Stimulated activated CD8-positive, alpha-beta memory T cell treated with anti-CD3 and anti-CD28 coated beads, Interleukin-7, amount 100 ng/mL, for 4 hours (primary cell): ENCODE measurements around the gene CTSK.
"Not testable (repeated sequence)": the region's sequence is repeated elsewhere in the genome, so short reads cannot be mapped to it uniquely, and the experiment has no call there.

Experiments
- DNase-seq, 2 donors: peaks; one replicate each; pipeline ENCODE4 v3.0.0-alpha.2; 2020; ENCODE audit warnings: low read depth in 2 of 2

The CTSK gene

DNA sequence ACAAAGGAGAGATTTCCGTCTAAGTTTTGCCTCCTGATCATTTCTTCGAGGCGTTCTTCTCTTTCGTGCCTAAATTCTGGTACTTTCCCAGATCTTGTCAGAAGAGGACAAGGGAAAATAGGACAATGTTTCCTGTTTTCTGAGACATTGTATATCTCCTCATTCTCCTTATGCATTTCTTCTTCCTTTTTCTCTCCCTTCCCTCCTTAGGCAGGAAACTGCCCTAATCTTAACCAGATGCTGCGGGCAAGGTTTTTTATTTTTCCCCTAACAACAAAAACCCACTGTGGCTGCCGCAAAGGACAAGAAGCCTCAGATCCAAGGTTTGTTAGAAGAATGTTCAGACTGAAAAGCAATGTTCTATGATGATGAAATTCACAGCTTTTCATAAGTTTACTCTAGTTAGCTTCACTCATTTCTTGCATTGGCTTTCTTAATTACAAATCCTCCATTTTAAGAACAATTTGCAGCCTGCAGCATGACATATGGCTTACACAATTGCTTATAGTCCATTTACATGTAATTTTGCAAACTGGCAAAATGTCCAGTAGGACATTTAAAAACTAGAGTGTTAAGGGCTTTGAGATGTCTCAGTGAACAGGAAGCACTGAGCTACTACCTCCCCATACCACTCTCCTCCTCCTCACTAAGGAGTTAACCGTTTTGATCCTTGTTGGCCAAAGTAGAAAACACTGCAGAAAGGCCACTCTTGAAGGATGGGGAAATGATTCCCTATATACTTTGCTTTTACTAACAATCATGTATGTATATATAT lies 624 bp downstream of the CTSK start:
- no peak for DNase-seq

- no peak for DNase-seq
Measured at GRCh38 chr1:150805899-150806298, 2.2 kb downstream of the CTSK start.

DNA sequence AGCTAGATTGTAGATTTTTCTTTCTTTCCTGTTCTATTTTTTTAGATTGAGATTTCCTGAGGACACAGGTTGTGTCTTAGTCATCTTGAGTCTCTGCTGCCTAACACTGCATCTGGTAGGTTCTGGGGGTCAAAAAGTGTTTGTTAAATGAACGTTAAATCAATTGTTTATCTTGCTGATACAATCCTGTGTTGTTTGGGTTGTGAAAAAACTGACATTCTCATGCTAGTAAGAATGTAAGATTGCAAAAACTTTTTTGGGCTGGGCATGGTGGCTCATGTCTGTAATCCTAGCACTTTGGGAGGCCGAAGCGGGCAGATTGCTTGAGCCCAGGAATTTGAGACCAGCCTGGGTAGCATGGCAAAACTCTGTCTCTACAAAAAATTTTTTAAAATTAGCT lies 3.4 kb downstream of the CTSK start:
- no peak for DNase-seq

- DNase-seq = no peak
Measured at GRCh38 chr1:150799089-150799488, 9.0 kb downstream of the CTSK start.

DNA sequence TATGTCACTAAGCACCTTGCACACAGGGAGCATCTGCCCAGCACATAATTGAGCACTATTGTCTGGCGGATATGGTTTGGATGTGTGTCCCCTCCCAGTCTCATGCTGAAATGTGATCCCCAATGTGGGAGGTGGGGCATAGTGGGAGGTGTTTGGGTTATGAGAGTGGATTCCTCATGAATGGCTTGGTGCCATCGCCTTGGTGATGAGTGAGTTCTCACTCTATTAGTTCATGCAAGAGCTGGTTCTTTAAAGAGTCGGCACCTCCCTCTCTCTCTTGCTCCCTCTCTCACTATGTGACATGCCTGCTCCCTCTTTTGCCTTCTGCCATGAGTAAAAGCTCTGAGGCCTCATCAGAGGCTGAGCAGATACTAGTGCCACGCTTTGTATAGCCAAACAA lies 9.5 kb downstream of the CTSK start:
- DNase-seq = no peak

GRCh38 chr1:150796374-150796773 lies 11.7 kb downstream of the CTSK start:
- no peak for DNase-seq

- DNase-seq = not testable (repeated sequence)
Measured at GRCh38 chr1:150793778-150794177, 14.3 kb downstream of the CTSK start.

DNA sequence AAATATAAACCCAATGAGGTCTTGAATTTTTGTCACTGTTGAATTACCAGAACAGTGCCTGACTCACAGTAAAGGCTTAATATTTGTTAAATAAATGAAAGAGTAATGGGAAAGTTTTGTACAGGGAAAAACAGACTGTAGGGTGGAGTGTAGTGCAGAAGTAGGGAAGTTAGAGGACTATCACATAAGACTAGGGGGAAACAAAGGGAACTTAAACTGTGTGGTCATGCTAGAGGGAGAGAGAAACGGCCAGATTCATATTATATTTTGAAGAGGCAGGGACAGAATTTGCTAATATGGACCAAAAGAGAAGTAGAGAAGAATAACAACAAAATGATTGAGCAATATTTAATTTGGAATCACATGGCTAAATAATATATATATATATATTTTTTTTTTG lies 14.8 kb downstream of the CTSK start:
- DNase-seq = no peak

DNA sequence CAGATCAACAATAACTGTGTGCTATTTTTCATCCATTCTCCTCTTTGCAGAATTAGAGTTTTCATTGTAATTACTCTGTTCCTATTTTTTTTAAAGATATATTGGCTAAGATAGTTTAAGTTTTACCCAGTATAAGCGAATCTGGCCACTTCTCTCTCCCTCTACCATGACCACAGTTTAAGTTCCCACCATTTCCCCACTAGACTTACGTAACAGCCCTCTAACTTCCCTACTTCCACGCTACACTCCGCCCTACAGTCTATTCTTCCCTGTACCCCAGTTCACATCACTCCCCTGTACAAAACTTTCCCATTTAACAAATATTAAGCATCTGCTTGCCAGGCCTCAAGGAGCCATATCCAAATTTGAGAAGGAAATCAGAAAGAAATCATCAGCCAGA lies 16.5 kb downstream of the CTSK start:
- no peak for DNase-seq

DNA sequence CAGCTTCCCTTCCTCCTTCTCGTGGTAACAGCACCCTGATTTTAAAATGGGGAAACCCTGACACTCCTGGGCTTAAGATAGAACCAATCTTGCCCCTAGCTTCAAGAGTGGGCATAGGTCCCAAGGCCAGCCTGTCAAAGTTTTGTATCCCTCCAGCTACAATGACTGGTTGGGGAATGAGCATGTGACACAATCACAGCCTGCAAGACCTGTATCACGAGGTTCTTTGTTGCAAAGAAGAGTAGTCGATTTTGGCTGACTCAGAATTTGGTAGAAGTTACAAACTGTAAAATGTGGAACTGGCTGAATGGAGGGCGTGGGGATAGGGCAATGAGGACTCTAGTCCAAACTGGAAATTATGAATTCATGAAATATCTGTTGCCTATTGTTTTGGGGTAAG lies 18.7 kb downstream of the CTSK start:
- DNase-seq = no peak

DNA sequence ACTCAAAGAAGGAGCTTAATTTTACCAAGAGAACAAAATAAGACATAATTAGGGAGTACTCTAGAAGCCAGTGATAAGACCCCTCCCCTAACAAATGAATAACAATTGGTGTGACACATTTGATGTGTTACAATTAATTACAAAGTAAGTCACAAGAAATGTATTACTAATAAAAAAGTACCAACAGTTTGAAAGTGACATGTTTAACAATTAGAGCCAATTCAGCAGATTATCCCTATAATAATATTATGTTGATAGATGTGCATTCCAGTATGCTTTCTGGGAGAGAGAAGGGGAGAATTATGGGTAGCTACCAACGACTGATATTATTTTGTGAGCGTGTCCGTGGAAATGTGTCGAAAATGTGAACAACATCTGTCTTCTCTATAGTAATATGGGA lies 19.1 kb downstream of the CTSK start:
- no peak for DNase-seq

DNA sequence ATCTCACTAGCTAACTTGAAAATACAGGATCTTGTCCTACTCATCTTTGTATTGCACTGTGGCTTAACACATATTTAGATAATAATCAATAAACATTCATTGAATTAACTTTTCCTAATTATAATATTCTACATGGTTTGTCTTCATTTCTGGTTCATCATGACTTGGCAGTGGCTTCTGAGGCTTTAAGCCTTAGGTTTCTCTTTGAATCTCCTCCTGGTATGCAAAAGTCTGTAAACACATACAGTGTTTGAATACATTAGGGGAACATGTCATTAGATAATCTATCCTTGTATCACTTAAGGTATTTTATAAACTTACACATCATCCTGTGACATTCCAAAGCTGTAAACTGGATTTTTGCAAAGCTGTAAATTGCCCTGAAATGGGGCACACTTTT lies 20.6 kb downstream of the CTSK start:
- DNase-seq = no peak

- no peak for DNase-seq
Measured at GRCh38 chr1:150780510-150780909, 27.6 kb downstream of the CTSK start.

- DNase-seq = no peak
Measured at GRCh38 chr1:150778409-150778808, 29.7 kb downstream of the CTSK start.

DNA sequence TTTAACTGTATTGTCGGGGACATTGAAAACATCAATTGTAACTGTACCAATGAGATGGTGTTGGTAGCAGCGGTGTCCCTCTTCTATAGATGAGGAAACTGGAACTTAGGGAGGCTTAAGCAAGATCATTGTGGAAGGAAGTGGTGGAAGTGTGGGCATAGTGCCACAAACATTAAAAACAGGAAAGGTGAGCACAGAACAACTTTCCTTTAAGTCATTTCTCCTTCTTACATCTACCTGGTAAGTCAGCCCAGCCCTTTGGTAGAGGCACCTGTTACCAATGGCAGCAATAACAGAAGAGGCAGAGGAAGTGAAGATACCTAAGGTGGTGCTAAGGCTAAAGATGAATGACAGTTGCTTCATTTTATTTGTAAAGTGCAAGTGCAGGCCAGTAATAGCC lies 30.5 kb downstream of the CTSK start:
- DNase-seq = no peak

DNA sequence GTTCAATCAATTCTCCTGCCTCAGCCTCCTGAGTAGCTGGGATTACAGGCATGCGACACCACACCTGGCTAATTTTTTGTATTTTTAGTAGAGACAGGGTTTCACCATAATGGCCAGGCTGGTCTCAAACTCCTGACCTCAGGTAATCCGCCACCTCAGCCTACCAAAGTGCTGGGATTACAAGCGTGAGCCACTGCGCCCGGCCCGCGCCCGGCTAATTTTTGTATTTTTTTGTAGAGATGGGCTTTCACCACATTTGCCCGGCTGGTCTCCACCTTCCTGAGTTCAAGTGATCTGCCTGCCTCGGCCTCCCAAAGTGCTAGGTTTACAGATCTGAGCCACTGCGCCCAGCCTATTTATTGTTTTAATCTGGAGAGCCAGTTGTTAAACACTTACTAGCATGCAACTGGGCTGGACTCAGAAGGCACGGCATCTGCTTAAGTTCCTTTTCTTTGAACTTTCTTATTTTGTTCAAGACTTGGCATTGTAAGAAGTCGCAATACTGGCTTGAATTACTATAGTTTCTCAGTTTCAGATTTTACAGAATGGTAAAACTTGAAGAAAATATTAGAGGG lies 32.0 kb downstream of the CTSK start:
- not testable (repeated sequence) for DNase-seq

- DNase-seq = no peak
Measured at GRCh38 chr1:150775276-150775675, 32.8 kb downstream of the CTSK start.

GRCh38 chr1:150772326-150772725 lies 35.7 kb downstream of the CTSK start:
- DNase-seq = no peak

DNA sequence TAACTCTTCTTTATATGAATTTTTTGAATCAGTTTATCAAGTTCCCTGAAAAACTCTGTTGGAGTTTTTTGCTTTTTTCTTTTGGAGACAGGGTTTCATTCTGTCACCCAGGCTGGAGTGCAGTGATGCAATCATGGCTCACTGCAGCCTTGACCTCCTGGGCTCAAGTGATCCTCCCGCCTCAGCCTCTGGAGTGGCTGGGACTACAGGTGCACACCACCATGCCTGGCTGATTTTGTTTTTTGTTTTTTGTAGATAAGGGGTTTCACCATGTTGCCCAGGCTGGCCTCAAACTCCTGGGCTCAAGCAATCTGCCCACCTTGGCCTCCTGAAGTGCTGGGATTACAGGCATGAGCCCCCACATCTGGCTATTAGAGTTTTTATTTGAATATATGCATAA lies 40.4 kb downstream of the CTSK start:
- not testable (repeated sequence) for DNase-seq

DNA sequence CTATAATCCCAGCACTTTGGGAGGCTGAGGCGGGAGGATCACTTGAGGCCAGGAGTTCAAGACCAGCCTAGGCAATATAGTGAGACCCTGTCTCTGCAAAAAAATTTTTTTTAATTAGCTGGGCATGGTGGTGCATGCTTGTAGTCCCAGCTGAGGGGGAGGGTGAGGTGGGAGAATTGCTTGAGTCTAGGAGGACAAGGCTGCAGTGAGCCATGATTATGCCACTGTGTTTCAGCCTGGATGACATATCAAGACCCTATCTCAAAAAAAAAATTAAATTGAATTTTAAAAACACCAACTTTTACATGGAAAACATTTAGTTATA lies 42.1 kb downstream of the CTSK start:
- DNase-seq = not testable (repeated sequence)

DNA sequence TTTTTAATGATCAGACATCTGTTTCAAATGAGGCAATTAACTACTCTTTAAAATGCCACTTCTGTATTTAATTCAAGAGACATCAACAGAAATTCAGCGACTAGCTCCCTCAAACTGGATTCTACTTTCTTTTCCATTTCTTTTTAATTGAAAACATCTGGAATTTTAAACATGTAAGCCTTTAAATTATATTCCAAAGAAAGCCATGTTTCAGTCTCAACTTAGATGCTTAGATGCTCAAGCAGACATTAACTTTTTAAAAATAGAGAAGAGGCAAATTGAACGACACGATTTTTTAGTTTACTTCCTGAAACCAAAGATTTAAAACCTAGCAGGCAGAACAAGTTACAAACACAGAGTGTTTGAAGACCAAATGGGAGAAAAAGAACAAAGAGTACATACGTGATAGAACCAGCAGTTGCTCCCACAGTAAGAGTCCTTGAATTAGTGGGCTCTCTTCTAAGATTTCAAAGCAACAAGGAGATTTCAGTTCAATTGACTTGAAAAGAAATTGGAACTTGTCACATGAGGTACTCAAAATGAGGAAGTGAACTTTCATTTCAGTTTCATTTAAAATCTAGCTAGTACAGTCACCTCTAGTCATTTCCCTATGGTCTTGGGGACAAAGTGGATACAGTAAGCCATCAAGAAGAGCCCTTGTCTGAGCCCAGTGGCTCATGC lies 42.6 kb downstream of the CTSK start, which contains the start of gene CTSS:
Gene CTSS (minus strand): TSS at position 483 of the 681 bp plus-strand sequence. CDS start 1,015 bp downstream, outside the sequence.
- no peak for DNase-seq

DNA sequence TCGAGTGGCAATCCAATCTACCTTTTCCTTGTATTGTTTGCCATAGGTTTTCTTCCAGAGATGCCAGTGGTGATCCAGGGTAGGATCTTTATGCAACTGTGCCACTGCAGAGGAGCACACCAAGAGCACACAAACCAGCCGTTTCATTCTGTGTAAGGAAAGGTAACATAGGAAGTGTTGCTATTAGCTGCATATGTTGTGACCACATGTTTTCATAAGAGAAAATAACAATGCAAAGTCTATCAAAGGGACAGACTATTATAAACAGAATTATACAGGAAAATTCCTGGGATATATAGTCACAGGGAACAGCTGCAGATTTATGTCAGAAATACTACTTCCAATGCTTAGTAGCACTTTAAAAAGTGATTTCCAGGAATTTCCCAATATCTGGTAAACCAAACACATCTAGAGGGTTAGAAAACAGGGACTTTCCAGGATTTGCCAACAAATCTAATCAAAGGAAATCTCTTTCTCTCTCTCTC lies 43.4 kb downstream of the CTSK start:
- no peak for DNase-seq

DNA sequence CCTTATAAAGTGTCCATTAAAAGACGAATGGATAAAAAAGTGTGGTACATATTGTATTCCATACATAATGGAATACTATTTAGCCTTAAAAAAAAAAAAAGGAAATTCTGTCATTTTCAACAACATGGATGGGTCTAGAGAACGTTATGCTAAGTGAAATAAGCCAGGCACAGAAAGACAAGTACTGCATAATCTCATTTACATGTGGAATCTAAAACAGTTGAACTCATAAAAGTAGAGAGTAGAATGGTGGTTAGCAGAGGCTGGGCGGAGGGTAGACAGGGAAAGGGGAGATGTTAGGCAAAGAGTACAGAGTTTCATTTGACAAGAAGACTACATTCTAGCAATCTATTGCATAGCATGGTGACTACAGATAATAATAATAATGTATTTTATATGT lies 45.0 kb downstream of the CTSK start:
- no peak for DNase-seq
